Testis (tissue), 2 donors: ENCODE measurements around the gene C19orf25.

Experiments used
- POLR2A ChIP-seq: fragments of 450-650 bp; IDR thresholded peaks from one replicate; pipeline ENCODE4 v1.6.1; 2017; ENCODE audit warnings: antibody characterized with exemption, mild to moderate bottlenecking, moderate library complexity
- TF ChIP-seq, protein P1 (sequence below), 3 experiments: fragments of 450-650 bp in 2 of 3; fragments of 200-600 bp in 1 of 3; sonication (generic) in 1 of 3; IDR thresholded peaks; one replicate each; pipeline ENCODE4 v1.5.1; 2016 to 2019; ENCODE audit warnings: antibody characterized with exemption in 3 of 3, mild to moderate bottlenecking in 2 of 3, moderate library complexity in 1 of 3

DNA sequence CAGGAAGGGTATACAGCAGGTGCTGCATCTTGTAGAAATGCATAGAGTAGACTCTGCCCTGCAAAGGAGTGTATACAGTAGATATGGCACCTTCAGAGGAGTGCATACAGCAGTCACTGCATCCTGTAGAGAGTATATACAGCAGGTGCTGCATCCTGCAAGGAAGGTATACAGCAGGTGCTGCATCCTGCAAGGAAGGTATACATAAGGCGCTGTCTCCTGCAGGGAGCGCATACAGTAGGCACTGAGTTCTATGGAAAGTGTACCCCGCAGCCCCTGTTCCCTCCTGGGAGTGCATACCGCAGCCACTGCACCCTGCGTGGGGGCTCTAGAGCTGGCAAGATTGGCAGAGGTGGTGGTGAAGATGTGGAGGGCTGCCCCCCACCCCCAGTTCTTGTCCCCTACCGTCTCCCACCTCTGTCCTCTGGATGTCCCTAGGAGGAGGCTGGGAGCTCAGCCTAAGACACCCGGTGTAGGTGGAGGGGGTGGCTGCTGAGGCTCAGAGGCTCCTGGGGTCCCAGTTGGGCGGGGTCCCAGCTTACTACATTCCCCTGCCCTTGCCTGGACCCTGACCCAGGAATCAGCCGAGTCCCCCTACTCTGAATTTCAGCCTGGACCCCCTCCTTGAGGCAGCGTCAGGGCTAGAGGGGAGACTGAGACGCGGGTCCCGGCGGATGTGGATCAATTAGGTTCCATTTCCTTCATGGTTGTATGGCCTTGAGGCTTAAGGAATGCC lies 36.1 kb upstream of the C19orf25 start:
- TF ChIP-seq POLR2A = no peak
- TF ChIP-seq, protein P1, sequence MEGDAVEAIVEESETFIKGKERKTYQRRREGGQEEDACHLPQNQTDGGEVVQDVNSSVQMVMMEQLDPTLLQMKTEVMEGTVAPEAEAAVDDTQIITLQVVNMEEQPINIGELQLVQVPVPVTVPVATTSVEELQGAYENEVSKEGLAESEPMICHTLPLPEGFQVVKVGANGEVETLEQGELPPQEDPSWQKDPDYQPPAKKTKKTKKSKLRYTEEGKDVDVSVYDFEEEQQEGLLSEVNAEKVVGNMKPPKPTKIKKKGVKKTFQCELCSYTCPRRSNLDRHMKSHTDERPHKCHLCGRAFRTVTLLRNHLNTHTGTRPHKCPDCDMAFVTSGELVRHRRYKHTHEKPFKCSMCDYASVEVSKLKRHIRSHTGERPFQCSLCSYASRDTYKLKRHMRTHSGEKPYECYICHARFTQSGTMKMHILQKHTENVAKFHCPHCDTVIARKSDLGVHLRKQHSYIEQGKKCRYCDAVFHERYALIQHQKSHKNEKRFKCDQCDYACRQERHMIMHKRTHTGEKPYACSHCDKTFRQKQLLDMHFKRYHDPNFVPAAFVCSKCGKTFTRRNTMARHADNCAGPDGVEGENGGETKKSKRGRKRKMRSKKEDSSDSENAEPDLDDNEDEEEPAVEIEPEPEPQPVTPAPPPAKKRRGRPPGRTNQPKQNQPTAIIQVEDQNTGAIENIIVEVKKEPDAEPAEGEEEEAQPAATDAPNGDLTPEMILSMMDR (IDR thresholded peaks at IDR 0.05) = no peak
